Natural killer cell treated with Interleukin-12 subunit alpha and Interleukin-12 subunit beta and Interleukin-15 and Interleukin-18, amount 100 ng/mL, for 72 hours (primary cell): ENCODE measurements around the gene CNST. TPM values are rescaled to one million over a fixed set of nuclear protein-coding genes. Genes with fewer than 3 reads are reported as not detected.
A peak's percentile ranks its signal among the peaks of the same experiment; 100 is the strongest.

ENCODE experiments used
- ATAC-seq, 2 donors: fragments of 150-1000 bp; cut with Tn5 transposase in 1 of 2; sonication (Bioruptor Pico), chemical (Tn5 transposase) in 1 of 2; 2 replicates each; pipeline ENCODE4 v1.10.0; 2021
- DNase-seq: peaks from one replicate; pipeline ENCODE4 v3.0.0; 2022; ENCODE audit warnings: low spot score
- H3K27ac Mint-ChIP-seq, 2 donors: 1 replicate in 1 of 2; 2 replicates in 1 of 2; pipeline ENCODE4 v1.8.0; 2022; ENCODE audit warnings: mixed read lengths in 2 of 2, mild to moderate bottlenecking in 1 of 2, moderate library complexity in 1 of 2
- H3K27me3 Mint-ChIP-seq, 2 donors: 1 replicate in 1 of 2; 2 replicates in 1 of 2; pipeline ENCODE4 v1.8.0; 2022; ENCODE audit warnings: mixed read lengths in 2 of 2
- H3K36me3 Mint-ChIP-seq: one replicate; pipeline ENCODE4 v1.8.0; 2022; ENCODE audit warnings: mixed read lengths
- H3K4me1 Mint-ChIP-seq, 2 donors: 1 replicate in 1 of 2; 2 replicates in 1 of 2; pipeline ENCODE4 v1.8.0; 2022; ENCODE audit warnings: low read depth in 2 of 2, mixed read lengths in 2 of 2, mild to moderate bottlenecking in 1 of 2
- H3K4me3 Mint-ChIP-seq: one replicate; pipeline ENCODE4 v1.8.0; 2022; ENCODE audit warnings: mixed read lengths
- H3K9me3 Mint-ChIP-seq: 2 replicates; pipeline ENCODE4 v1.8.0; 2022; ENCODE audit warnings: mixed read lengths
- total RNA-seq, 2 donors: library from RNA; stranded (reverse); gene quantifications; one replicate each; pipeline ENCODE4 v1.2.3, GENCODE V29; 2022

Gene CNST, protein sequence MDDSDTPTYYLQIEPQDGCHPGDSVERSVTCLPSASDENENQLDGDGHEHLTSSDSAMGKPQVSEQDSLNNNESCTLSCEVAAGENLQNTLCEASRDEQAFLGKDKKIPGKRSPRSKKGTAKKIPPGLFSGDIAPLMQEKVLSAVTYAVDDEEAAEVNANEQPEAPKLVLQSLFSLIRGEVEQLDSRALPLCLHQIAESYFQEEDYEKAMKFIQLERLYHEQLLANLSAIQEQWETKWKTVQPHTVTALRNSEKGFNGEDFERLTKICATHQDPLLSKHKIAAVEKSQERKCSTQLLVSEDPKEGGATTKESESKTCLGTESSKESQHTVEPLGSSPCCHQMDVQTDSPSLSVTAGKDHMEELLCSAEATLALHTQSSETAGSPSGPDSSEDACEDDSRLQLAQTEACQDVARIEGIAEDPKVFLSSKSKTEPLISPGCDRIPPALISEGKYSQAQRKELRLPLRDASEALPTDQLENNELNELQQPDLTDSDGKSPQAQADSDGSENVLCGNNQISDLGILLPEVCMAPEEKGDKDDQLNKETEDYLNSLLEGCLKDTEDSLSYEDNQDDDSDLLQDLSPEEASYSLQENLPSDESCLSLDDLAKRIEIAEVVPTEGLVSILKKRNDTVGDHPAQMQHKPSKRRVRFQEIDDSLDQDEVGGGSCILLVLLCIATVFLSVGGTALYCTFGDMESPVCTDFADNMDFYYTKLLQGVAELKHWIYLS
- total RNA-seq, result 10 to 100 TPM; 31.0 to 37.6 TPM

DNA sequence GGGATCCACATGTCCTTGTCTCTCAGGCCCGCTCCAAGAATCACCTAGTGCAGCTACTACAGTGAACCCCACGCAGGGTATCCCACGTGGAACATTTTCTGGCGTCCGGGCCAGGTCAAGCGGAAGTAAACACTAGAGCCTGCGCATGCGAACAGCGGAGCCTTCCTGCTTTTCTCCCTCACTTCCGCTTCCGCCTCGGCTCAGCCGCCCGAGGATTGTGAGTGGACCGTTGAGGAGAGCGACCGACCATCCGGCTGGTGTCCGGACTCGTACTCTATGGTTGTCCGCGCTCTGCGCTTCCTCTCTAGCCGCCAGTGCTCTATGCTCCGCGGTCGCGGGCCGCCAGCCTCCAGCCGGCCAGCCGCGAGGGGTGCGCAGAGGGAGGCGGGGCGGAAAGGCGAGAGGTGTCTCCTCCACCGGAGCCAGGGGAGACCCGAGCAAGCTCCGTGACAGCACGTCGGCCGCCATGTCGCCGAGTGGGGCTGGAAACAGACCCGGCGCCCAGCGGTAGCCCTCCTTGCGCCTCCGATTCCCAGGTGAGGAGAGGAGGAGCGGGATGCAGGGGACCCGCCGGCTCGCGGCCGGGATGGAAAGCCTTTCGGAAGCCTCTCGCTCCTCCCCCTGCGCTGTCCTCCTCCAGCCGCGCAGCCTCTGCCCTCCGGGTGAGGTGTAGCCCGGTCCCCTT is at the start of gene CNST, which contains the start of gene TFB2M:
Gene CNST (plus strand): TSS at position 329 of the 685 bp plus-strand sequence. CDS start 25,107 bp downstream, outside the sequence.
Gene TFB2M (minus strand): TSS at position 134 of the 685 bp plus-strand sequence. CDS start 123 bp downstream, at position 11.
- Mint-ChIP-seq H3K27me3 (no peaks in the 10 kb centered on the region), H3K4me3 (peak within 1 kb of the TSS; percentile 96), H3K4me1 (peaks cover 28 to 37% of the 10 kb centered on the region in 2 donors), H3K9me3 (no peaks in the 10 kb centered on the region), H3K27ac (peak within 1 kb of the TSS; percentile 88 to 98), H3K36me3 (peaks cover 10% of the 10 kb centered on the region)
- DNase-seq (peak; percentile 99), ATAC-seq (peak; percentile 99)

DNA sequence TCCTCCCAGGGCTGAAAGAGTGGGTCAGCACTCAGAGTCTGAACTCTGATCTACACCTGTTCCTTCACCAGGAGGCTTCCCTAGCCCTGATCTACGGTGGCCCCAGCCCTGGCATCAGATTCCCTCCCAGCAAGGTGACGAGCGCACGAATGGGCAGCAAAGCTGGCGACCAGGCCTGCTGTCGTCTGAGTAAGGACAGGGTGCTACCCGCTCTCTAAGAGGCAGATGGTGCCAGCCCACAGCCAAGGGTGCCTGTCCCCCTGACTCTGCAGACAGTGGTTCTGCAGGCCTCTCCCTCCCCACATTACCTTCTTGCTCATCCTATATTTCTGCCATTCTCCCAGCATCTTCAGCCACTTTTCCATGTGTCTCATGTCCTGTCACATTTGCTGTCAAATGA is 48.9 kb upstream of the CNST start:
- peaks cover 8% of the 10 kb centered on the region for H3K36me3 Mint-ChIP-seq
- H3K4me3 Mint-ChIP-seq, result no peak overlapping the region
- ATAC-seq, result no peak
- no peak for DNase-seq
- H3K27ac Mint-ChIP-seq, result no peak overlapping the region
- H3K27me3 Mint-ChIP-seq, result no peaks in the 10 kb centered on the region
- no peaks in the 10 kb centered on the region for H3K9me3 Mint-ChIP-seq
- peaks cover 0 to 5% of the 10 kb centered on the region in 2 donors for H3K4me1 Mint-ChIP-seq

DNA sequence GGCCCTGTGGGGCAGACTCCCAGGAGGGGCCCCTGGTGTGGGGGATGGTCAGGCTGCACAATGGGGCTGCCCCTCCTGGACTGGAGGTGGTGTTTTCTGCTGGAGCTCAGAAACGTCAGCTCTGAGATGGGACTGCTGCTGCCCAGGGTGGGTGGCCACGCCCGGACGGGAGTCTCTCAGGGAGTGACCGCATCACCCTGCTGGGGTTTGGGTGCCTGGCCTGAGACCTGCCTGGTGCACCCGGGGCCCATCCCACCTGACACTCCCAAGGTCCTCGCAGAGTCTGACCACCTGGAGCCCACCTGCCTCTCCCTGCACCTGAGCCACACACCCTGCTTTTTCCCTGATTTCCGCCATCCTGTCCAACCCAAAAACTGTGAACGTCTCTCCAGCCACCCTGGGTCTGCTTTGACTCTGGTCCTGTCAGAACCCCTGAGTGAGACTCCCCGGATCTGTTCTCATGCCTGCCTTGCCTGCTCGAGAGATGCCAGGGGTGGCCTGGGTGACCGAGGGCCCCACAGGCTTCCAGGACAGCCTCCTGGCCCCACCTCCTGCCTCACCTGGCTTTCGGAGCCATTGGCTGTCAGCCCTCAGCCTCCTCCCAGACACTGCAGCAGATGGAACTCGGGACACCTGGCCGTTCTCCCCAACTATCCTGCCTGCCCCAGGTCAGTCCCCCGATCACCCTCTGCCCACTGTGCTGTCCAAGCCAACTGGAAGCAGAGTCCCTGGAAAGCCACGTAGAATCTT is 47.6 kb upstream of the CNST start:
- ATAC-seq (peak in 1 of 2 donors; percentile 8), DNase-seq (no peak)
- H3K9me3 Mint-ChIP-seq, result no peaks in the 10 kb centered on the region
- H3K4me1 Mint-ChIP-seq, result peaks cover 0 to 5% of the 10 kb centered on the region in 2 donors
- no peak overlapping the region for H3K4me3 Mint-ChIP-seq
- no peak overlapping the region for H3K27ac Mint-ChIP-seq
- H3K36me3 Mint-ChIP-seq, result peaks cover 8% of the 10 kb centered on the region
- H3K27me3 Mint-ChIP-seq, result no peaks in the 10 kb centered on the region

DNA sequence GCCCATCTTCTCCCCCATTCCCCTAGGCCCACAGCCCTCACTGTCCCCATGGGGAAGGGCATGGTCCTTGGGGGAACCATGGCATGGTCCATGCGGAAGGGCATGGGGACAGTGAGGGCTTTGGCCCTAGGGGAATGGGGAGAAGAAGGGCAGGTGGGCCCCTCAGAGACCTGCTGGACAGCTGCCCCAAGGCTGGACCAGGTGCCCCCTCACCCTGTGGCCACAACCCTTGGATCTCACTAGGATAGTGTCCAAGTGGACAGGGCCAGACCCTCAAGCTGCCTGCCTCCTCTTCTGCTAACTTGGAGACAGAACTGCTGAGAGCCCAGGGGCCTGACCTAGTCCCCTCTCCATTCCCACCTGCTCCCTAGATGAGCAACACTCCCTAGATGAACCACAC is 46.7 kb upstream of the CNST start:
- H3K36me3 Mint-ChIP-seq, result peaks cover 8% of the 10 kb centered on the region
- peaks cover 0 to under 1% of the 10 kb centered on the region in 2 donors for H3K4me1 Mint-ChIP-seq
- no peak for ATAC-seq
- no peak for DNase-seq
- H3K4me3 Mint-ChIP-seq, result no peak overlapping the region
- no peaks in the 10 kb centered on the region for H3K27me3 Mint-ChIP-seq
- H3K9me3 Mint-ChIP-seq, result no peaks in the 10 kb centered on the region
- no peak overlapping the region for H3K27ac Mint-ChIP-seq

DNA sequence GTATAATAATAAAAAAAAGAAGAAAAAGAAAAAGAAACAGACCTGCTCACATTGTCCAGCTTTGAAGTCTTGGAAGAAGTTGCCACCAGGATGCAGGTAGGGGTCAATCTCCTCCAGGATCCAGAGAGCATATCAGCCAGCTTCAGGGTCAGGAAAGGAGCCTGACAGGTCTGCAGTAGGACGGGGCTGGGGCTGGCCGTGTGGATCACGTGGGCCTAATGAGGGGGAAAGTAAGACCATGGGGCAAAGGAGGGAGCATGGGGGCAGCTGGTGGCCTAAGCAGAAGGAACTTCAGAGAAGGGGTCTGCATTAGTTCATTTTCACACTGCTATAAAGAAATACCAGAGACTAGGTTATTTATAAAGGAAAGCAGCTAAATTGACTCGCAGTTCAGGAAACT is 39.9 kb upstream of the CNST start:
- H3K9me3 Mint-ChIP-seq, result peaks cover 3% of the 10 kb centered on the region
- H3K4me1 Mint-ChIP-seq, result peaks cover 17 to 26% of the 10 kb centered on the region in 2 donors
- H3K36me3 Mint-ChIP-seq, result no peaks in the 10 kb centered on the region
- no peaks in the 10 kb centered on the region for H3K27me3 Mint-ChIP-seq
- H3K27ac Mint-ChIP-seq, result peak overlapping the region; percentile 98 to 100
- ATAC-seq (no peak), DNase-seq (no peak)
- H3K4me3 Mint-ChIP-seq, result no peak overlapping the region

DNA sequence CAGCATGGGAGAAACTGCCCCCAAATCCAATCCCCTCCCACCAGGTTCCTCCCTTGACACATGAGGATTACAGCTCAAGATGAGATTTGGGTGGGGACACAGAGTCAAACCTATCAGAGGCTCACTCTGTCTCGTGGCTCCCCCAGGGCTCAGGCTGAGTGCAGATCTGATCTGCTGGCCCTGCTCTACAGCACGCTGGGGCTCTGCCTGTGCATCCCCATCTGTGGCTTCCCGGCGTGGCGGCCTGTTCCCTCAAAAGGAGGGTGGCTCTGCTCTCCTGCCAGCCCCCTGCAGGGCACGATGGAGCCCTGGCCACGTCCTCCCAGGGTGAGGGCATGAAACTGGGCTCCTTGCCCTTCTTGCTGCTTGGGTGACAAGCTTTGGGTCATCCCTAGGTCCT is 39.3 kb upstream of the CNST start:
- DNase-seq, result no peak
- Mint-ChIP-seq H3K4me1 (peaks cover 17 to 26% of the 10 kb centered on the region in 2 donors), H3K9me3 (peaks cover 3% of the 10 kb centered on the region), H3K27me3 (no peaks in the 10 kb centered on the region), H3K27ac (peak overlapping the region; percentile 98 to 100), H3K4me3 (peak overlapping the region; percentile 77), H3K36me3 (no peaks in the 10 kb centered on the region)
- ATAC-seq, result no peak

DNA sequence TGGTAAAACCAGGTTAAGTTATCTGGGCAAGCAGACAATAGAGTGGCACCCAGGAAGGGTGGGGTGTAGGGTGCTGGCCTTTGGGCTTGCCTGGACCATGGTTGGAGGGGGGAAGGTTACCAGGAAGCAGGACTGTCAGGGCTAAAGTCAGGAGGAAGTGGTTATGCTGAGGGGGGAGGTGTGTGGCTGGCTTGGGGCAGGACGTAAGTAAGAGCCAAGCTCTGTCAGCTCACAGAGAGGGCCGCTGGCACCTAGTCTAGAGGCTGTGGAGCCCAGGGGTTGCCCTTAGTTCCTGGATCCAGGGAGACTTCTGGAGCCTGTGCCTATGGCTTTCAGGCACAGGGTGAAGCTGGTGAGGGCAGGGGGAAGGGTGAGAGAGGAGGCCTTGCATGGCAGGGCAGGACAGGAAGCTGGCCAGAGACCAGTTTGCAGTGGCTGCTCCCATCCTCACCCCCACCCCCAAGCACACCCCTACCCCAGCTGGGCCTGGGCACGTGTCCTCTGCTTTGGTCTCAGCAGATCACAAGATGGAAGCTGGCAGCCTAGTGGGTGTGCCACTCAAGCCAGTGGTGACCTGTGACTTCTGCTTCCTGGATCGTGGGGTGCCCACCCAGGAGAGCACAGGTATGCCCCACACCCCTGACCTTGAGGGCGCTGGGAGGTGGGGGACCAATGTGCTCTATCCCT is 38.7 kb upstream of the CNST start:
- peaks cover 17 to 26% of the 10 kb centered on the region in 2 donors for H3K4me1 Mint-ChIP-seq
- no peaks in the 10 kb centered on the region for H3K36me3 Mint-ChIP-seq
- H3K9me3 Mint-ChIP-seq, result peaks cover 3% of the 10 kb centered on the region
- peak overlapping the region; percentile 77 for H3K4me3 Mint-ChIP-seq
- ATAC-seq (peak; percentile 89 to 95), DNase-seq (peak; percentile 78)
- no peaks in the 10 kb centered on the region for H3K27me3 Mint-ChIP-seq
- H3K27ac Mint-ChIP-seq, result peak overlapping the region; percentile 98 to 100

DNA sequence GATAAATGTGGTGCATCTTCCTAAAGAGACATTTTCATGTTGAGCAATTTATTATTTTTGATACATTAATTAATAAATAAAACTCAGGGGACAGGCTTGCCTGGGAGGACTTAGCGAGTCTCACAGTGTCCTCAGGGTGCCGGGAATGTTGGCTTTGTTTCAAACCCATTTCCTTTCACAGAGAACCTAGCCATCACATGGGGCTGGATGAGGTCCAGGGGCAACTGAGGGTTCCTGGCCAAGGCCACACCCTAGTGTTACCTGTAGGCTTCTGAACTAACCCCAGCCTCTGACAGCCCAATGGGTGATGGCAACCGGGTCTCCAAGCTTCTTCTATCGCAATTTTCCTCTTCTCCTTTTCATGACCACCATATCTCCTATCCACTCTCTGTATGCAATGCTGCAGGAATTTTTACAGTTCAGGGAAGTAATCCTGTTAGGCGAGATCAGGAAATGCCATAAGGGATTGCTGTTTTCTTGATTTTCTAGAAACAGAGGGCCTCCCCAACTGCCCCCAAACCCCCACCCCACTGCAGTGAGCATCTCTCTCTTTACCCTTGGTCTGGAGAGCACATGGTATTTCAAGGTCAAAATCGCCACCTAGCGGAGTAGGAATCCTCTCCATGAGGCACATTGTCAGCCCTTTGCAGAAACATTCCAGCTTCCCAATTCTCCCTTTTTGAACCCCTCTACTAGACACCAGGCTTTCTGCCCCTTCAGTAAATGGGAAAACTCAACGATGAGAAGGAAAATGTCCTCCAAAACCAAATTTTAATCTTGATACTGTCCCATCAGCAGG is 37.1 kb upstream of the CNST start:
- no peaks in the 10 kb centered on the region for H3K36me3 Mint-ChIP-seq
- DNase-seq, result no peak
- H3K27me3 Mint-ChIP-seq, result no peaks in the 10 kb centered on the region
- peaks cover 3% of the 10 kb centered on the region for H3K9me3 Mint-ChIP-seq
- ATAC-seq, result no peak
- H3K4me3 Mint-ChIP-seq, result no peak overlapping the region
- H3K27ac Mint-ChIP-seq, result peak overlapping the region; percentile 98 to 100
- H3K4me1 Mint-ChIP-seq, result peaks cover 17 to 26% of the 10 kb centered on the region in 2 donors

DNA sequence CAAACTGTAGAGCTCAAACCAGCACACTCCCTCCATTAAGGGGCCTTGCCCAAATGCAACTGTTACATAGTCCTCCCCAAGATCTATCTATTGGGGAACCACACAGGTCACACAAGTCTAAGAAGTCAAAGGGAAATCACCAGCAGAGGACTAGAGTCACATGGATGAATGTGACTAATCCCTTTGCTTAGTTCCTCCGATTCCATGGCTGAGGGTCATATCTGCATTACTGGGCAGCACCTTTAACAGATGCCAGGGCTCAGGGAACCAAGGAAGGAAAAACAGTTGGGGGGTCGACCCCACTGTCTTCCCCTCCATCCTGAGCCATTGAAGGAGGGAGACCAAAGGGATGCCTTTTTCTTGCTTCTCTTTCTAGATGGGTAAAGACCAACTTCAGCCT is 35.8 kb upstream of the CNST start:
- Mint-ChIP-seq H3K4me1 (peaks cover 17 to 26% of the 10 kb centered on the region in 2 donors), H3K36me3 (no peaks in the 10 kb centered on the region), H3K27ac (no peak overlapping the region), H3K9me3 (peaks cover 3% of the 10 kb centered on the region), H3K4me3 (no peak overlapping the region), H3K27me3 (no peaks in the 10 kb centered on the region)
- ATAC-seq (no peak), DNase-seq (no peak)

DNA sequence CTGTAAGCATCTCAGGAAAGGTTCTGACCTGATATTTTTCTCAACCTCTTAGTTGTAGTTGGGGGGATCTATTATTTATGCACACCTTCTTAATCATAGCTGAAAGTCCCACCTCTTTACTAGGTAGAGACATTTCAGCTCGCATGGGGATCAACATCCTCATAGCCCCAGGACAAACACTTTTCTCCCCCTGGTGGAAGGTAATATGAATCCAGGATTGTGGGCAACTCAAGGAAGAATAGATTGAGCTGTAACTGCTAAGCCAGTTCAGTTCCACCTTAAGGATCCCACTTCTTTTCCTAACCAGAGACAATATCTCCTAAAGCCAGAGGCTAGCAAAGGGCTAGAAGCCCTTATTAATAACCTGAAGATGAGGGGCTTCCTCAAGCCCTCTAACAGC is 33.7 kb upstream of the CNST start:
- H3K4me1 Mint-ChIP-seq, result peaks cover 12 to 17% of the 10 kb centered on the region in 2 donors
- DNase-seq (no peak), ATAC-seq (no peak)
- no peak overlapping the region for H3K4me3 Mint-ChIP-seq
- H3K9me3 Mint-ChIP-seq, result peaks cover 3% of the 10 kb centered on the region
- H3K27me3 Mint-ChIP-seq, result no peaks in the 10 kb centered on the region
- H3K27ac Mint-ChIP-seq, result no peak overlapping the region
- H3K36me3 Mint-ChIP-seq, result no peaks in the 10 kb centered on the region

DNA sequence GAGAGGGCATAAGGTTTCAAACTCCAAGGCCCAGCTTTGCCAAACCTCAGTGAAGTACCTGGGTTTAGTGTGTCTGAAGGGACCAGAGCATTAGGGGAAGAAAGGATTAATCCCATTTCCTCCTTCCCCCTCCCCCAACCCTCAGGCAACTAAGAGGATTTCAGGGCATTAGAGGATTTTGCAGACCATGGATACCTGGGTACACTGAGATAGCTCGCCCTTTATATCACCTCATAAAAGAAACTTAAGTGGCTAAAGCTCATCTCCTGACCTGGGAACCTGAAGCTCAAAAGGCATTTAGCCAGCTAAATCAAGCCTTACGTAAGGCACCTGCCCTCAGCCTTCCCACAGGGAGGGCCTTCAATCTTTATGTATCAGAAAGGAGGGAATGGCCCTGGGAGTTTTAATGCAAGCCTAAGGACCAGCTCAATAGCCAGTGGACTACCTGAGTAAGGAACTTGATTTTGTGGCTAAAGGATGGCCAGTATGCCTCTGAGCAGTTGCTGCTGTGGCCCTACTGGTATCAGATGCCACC is 32.8 kb upstream of the CNST start:
- H3K4me3 Mint-ChIP-seq, result no peak overlapping the region
- no peaks in the 10 kb centered on the region for H3K36me3 Mint-ChIP-seq
- no peak for ATAC-seq
- peaks cover 3 to 8% of the 10 kb centered on the region in 2 donors for H3K4me1 Mint-ChIP-seq
- H3K27me3 Mint-ChIP-seq, result no peaks in the 10 kb centered on the region
- DNase-seq, result no peak
- peaks cover 3% of the 10 kb centered on the region for H3K9me3 Mint-ChIP-seq
- no peak overlapping the region for H3K27ac Mint-ChIP-seq

DNA sequence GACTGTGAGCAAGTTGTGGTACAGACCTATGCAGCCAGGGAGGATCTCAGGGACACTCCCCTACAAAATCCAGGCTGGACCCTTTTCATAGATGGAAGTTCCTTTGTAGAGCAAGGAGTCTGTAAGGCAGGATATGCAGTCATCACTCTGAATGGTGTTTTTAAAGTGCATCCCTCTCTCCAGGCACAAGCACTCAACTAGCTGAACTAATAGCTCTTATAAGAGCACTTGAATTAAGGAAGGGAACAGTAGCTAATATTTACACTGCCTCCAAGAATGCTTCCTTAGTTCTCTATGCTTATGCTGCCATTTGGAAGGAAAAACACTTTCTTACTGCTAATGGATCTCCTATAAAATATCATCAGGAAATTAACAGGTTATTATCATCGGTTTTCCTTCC is 32.1 kb upstream of the CNST start:
- Mint-ChIP-seq H3K36me3 (no peaks in the 10 kb centered on the region), H3K9me3 (peaks cover 2% of the 10 kb centered on the region), H3K4me1 (peaks cover 0 to 4% of the 10 kb centered on the region in 2 donors), H3K27ac (no peak overlapping the region), H3K27me3 (no peaks in the 10 kb centered on the region), H3K4me3 (no peak overlapping the region)
- ATAC-seq (no peak), DNase-seq (no peak)
